DMS153 (cell line): ENCODE data around the gene COL27A1.

Experiments
- DNase-seq: peaks from one replicate; lab custom pipeline; 2025; lab: John Stamatoyannopoulos, UW

The COL27A1 gene

GRCh38 chr9:114247077-114247476, 91.7 kb downstream of the COL27A1 start:
- DNase-seq = no peak

- no peak for DNase-seq
These were observed 92.2 kb downstream of the COL27A1 start for GRCh38 chr9:114247491-114247890.

- DNase-seq = no peak
These were observed 93.0 kb downstream of the COL27A1 start for GRCh38 chr9:114248299-114248707.

GRCh38 chr9:114249424-114250234, 94.3 kb downstream of the COL27A1 start:
- DNase-seq = no peak

GRCh38 chr9:114250235-114250568, 94.9 kb downstream of the COL27A1 start:
- no peak for DNase-seq

GRCh38 chr9:114250648-114251047, 95.3 kb downstream of the COL27A1 start:
- DNase-seq = no peak

GRCh38 chr9:114252394-114252793, 97.1 kb downstream of the COL27A1 start:
- DNase-seq = no peak

- no peak for DNase-seq
These were observed 101.5 kb downstream of the COL27A1 start for GRCh38 chr9:114256827-114257328.

- DNase-seq = no peak
These were observed 102.9 kb downstream of the COL27A1 start for GRCh38 chr9:114258218-114258617.

GRCh38 chr9:114258866-114259797, 103.8 kb downstream of the COL27A1 start:
- no peak for DNase-seq

- no peak for DNase-seq
These were observed 104.6 kb downstream of the COL27A1 start for GRCh38 chr9:114259798-114260523.

GRCh38 chr9:114261026-114261425, 105.7 kb downstream of the COL27A1 start:
- no peak for DNase-seq

- no peak for DNase-seq
These were observed 106.7 kb downstream of the COL27A1 start for GRCh38 chr9:114261987-114262386.

- DNase-seq = no peak
These were observed 108.6 kb downstream of the COL27A1 start for GRCh38 chr9:114263853-114264510.

GRCh38 chr9:114264806-114265550, 109.6 kb downstream of the COL27A1 start:
- no peak for DNase-seq

GRCh38 chr9:114266969-114267368, 111.6 kb downstream of the COL27A1 start:
- no peak for DNase-seq

- no peak for DNase-seq
These were observed 113.7 kb downstream of the COL27A1 start for GRCh38 chr9:114269023-114269422.

- DNase-seq = no peak
These were observed 115.0 kb downstream of the COL27A1 start for GRCh38 chr9:114270120-114270975.

GRCh38 chr9:114271556-114272510, 116.5 kb downstream of the COL27A1 start:
- peak; percentile 20 for DNase-seq
